Epithelial cell of esophagus (primary cell): ENCODE results near the gene KREMEN1.

ENCODE experiments used
- DNase-seq: peaks from one replicate; pipeline ENCODE4 v3.0.0; 2010; ENCODE audit warnings: low read depth
- H3K4me3 ChIP-seq: 2 replicates; pipeline ENCODE4 v1.5.1; 2011; ENCODE audit warnings: mild to moderate bottlenecking, low read length, control low read depth
- TF ChIP-seq, protein P1 (sequence below): IDR thresholded peaks from 2 replicates; pipeline ENCODE4 v1.5.1; 2011; ENCODE audit warnings: low read depth, mild to moderate bottlenecking, low read length, control low read depth, inconsistent platforms; ENCODE audit not compliant: insufficient read depth; ENCODE audit errors: missing control alignments

Gene KREMEN1

DNA sequence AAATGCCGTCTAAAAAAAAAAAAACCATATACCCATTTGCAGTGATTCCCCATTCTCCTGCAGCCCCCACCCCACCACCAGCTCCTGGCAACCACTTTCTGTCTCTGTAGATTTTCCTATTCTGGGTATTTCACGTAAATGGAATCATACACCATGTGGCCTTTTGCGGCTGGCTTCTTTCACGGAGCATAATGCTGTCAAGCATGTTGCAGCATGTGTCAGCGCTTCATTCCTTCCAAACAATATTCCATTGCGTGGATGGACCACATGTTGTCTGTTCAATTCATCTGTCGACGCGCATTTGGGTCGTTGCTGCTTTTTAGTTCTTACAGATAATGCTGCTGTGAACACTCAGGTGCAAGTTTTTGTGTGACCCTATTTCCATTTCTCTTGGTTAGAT, 118.1 kb downstream of the KREMEN1 start:
- TF ChIP-seq, protein P1, sequence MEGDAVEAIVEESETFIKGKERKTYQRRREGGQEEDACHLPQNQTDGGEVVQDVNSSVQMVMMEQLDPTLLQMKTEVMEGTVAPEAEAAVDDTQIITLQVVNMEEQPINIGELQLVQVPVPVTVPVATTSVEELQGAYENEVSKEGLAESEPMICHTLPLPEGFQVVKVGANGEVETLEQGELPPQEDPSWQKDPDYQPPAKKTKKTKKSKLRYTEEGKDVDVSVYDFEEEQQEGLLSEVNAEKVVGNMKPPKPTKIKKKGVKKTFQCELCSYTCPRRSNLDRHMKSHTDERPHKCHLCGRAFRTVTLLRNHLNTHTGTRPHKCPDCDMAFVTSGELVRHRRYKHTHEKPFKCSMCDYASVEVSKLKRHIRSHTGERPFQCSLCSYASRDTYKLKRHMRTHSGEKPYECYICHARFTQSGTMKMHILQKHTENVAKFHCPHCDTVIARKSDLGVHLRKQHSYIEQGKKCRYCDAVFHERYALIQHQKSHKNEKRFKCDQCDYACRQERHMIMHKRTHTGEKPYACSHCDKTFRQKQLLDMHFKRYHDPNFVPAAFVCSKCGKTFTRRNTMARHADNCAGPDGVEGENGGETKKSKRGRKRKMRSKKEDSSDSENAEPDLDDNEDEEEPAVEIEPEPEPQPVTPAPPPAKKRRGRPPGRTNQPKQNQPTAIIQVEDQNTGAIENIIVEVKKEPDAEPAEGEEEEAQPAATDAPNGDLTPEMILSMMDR: no peak
- DNase-seq: peak; percentile 51
- H3K4me3 ChIP-seq: no peak overlapping the region

DNA sequence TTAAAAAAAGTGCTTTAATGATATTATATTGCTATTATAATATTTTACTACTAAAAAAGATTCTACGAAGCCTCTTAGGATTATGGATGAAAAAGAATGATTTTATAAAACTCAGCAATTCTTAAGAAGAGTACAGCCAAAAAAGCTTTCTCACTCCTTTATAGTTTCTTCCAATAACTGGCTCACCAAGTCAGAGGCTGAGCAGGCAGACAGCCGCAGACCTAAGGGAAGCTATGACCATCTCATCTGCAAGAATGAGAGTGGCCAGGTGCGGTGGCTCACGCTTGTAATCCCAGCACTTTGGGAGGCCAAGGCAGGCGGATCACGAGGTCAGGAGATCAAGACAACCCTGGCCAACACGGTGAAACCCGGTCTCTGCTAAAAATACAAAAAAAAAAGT, 120.2 kb downstream of the KREMEN1 start:
- TF ChIP-seq, protein P1: no peak
- DNase-seq: no peak
- H3K4me3 ChIP-seq: no peak overlapping the region

DNA sequence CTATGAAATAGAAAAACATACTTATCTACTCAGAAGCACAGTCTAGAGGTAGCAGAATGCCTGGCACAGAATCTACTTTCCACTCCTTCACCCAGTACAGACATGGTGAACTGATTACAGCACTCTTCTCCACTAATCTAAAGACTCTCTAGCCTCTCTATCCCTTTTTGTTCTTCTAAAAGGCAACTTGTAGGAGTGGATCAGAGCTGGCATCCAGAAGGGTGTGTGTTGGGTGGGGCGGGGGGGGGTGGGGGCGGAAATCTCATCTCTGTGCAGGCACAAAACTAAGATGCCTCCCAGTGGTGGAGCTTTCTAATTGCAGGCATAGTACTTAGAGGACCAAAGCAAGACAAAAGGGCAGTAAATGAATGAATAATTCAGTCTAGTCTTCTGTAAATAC, 121.3 kb downstream of the KREMEN1 start:
- no peak overlapping the region for H3K4me3 ChIP-seq
- DNase-seq: no peak
- TF ChIP-seq, protein P1: no peak

DNA sequence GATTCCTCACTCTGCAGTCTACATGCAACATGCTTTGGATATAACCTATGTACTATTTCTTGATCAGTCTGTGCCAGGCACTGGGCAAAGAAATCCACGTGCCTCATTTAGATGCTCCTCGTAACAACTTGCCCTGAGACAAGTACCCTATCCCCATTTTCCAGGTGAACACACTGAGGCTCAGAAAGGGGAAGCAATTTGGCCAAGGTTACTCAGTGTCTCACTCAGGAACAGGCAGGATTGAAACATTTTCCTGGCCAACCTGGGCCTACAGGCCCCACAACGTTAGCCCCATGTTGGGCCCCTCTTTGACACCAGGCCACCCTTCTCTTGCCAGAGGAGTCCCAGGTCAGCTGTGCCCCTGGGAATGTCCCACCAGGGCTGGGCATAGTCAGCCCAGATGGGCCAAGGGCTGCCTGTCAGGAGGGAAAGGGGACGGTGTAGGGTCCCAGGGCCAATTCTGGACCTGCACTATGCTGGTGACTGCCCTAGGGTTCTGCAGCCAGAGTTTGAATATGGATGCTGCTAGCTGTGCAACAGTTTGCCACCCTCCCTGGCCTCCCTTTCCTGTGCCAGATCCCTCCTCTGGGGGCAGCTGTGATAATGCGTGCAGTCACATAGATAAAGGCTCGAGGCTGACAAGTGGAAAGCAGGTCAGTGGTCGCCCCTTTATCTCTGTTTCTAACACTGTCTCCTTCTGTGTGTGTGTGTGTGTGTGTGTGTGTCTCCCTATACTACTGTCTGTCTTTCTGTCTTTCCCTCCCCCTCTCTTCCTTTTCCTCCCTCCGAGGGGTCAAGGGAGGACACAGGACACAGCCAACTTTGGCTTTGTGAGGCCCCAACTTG, 122.5 kb downstream of the KREMEN1 start:
- no peak for DNase-seq
- TF ChIP-seq, protein P1: no peak
- H3K4me3 ChIP-seq: no peak overlapping the region

DNA sequence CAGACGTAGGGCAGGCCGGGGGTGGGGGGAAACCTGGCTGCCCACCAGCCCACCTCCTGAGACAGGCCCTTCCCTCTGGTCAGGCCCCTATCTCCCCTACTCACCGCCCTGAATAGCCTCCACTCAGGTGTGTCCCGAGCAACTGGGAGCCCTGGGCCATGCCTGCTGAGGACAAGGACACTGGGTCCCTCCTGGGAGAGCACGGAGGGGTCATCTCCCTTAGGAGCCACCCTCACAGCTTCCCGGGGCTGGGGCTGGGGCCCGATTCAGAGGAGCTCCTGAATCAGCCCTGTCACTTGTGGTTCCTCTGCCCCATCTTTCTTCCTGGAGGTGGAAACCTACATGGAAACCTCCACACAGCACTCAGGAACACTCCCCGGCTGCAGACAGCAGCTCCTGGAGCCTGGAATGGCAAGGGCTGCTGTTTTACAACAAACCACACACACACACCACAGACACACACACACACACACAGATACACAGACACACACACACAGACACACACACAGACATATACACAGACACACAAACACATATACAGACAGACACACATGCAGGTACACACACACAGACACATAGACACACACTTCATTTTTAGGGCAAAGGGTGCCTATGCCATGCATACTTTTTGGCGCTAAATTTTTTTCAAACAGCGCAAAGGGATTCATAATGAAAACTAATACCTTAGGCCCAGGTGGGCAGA, 123.3 kb downstream of the KREMEN1 start:
- TF ChIP-seq, protein P1: no peak
- no peak for DNase-seq
- H3K4me3 ChIP-seq: no peak overlapping the region

DNA sequence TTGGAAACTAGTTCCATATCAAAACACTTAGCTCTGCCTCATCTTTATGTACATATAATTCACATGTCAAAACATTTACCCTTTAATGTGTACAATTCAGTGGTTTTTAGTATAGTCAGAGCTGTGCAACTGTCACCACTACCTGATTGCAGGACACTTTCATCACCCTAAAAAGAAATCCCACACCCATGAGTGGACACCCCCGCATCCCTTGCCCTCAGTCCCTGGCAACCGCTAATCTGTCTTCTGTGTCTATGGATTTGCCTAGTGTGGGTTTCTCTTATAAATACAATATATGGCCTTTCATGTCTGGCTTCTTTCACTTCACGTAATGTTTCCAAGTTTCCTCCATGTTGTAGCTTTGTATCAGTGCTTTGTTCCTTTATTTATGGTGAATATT, 124.3 kb downstream of the KREMEN1 start:
- TF ChIP-seq, protein P1: no peak
- DNase-seq: no peak
- H3K4me3 ChIP-seq: no peak overlapping the region

DNA sequence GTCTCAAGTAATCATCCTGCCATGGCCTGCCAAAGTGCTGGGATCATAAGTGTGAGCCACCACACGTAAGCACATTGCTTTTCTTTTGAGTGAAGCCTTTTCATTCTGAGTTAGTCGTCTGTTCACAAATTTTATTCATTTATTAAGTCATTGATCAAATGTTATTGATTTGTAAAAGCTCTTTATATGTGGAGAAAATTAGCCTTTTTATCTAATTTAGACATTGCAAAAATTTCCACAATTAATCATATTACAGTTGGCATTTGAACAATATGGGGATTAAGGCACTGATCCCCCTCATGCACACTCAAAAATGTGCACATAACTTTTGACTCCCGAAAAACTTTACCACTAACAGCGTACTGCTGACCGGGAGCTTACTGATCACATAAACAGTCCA, 125.4 kb downstream of the KREMEN1 start:
- no peak for DNase-seq
- TF ChIP-seq, protein P1: no peak
- no peak overlapping the region for H3K4me3 ChIP-seq
